NCI-H460 (cell line): ENCODE data around the gene ZC3H18. TPM values are rescaled to one million over a fixed set of nuclear protein-coding genes. Genes with fewer than 3 reads are reported as not detected.

Source experiments
- DNase-seq: peaks from one replicate; pipeline ENCODE4 v3.0.0-alpha.2; 2016; ENCODE audit warnings: low read depth; ENCODE audit errors: extremely low read depth
- total RNA-seq: library from RNA; depleted of rRNA; stranded (reverse); fragments of >200 nt; shearing (Covaris generic); gene quantifications from 2 replicates; pipeline ENCODE4 v1.2.3, GENCODE V29; 2014

The ZC3H18 gene
- total RNA-seq, 1 experiment from 2014 or later, result 12.8 TPM

- no peak for DNase-seq
Observed at GRCh38 chr16:88548985-88549384, 21.2 kb upstream of the ZC3H18 start.

- DNase-seq, result no peak
Observed at GRCh38 chr16:88549671-88550245, 20.4 kb upstream of the ZC3H18 start.

- no peak for DNase-seq
Observed at GRCh38 chr16:88550246-88550661, 19.9 kb upstream of the ZC3H18 start.

- no peak for DNase-seq
Observed at GRCh38 chr16:88552166-88552565, 18.0 kb upstream of the ZC3H18 start.

- no peak for DNase-seq
Observed at GRCh38 chr16:88552815-88553214, 17.4 kb upstream of the ZC3H18 start.

- no peak for DNase-seq
Observed at GRCh38 chr16:88553739-88554138, 16.5 kb upstream of the ZC3H18 start.

GRCh38 chr16:88554711-88555264 is 15.4 kb upstream of the ZC3H18 start:
- no peak for DNase-seq

GRCh38 chr16:88556294-88556988 is 13.8 kb upstream of the ZC3H18 start:
- no peak for DNase-seq

- peak; percentile 31 for DNase-seq
Observed at GRCh38 chr16:88558457-88559442, 11.5 kb upstream of the ZC3H18 start.

GRCh38 chr16:88560714-88561484 is 9.3 kb upstream of the ZC3H18 start:
- no peak for DNase-seq

GRCh38 chr16:88561485-88562359 is 8.5 kb upstream of the ZC3H18 start:
- DNase-seq, result peak; percentile 23

- DNase-seq, result no peak
Observed at GRCh38 chr16:88566158-88566557, 4.0 kb upstream of the ZC3H18 start.

- DNase-seq, result no peak
Observed at GRCh38 chr16:88568710-88569613, 1.2 kb upstream of the ZC3H18 start.

GRCh38 chr16:88569614-88569984 is 604 bp upstream of the ZC3H18 start:
- no peak for DNase-seq

- DNase-seq, result no peak
Observed at GRCh38 chr16:88570691-88571092, 489 bp downstream of the ZC3H18 start.

- DNase-seq, result no peak
Observed at GRCh38 chr16:88575251-88575650, 5.0 kb downstream of the ZC3H18 start.

GRCh38 chr16:88576307-88576706 is 6.1 kb downstream of the ZC3H18 start:
- DNase-seq, result no peak

- no peak for DNase-seq
Observed at GRCh38 chr16:88577166-88577565, 7.0 kb downstream of the ZC3H18 start.
